ENCODE data around the gene BIN2. TPM values are rescaled to one million over a fixed set of nuclear protein-coding genes. Genes with fewer than 3 reads are reported as not detected.

BIN2 gene
- total and polyA plus RNA-seq, 2 of the 13 experiments (the other 11 are each of a cell fraction or from before 2014, with no cell fraction given) = not detected

- TF ChIP-seq HNF1A (IDR thresholded peaks at IDR 0.05; ENCODE audit: low read depth) (no peak), HNF1A (CRISPR knock-in tag; IDR thresholded peaks at IDR 0.05; ENCODE audit: borderline replicate concordance) (no peak), MZF1 (CRISPR knock-in tag; IDR thresholded peaks at IDR 0.05; ENCODE audit: borderline replicate concordance) (no peak), ZNF770 (CRISPR knock-in tag; IDR thresholded peaks at IDR 0.05) (no peak), TFDP1 (CRISPR knock-in tag; IDR thresholded peaks at IDR 0.05; ENCODE audit: borderline replicate concordance) (peak; percentile 42; the same call in 1 of the 2 replicates), ZNF619 (CRISPR knock-in tag; IDR thresholded peaks at IDR 0.05) (no peak), E2F5 (CRISPR knock-in tag; conservative IDR thresholded peaks at IDR 0.05) (no peak), ZNF362 (CRISPR knock-in tag; IDR thresholded peaks at IDR 0.05; ENCODE audit: borderline replicate concordance) (no peak), ZNF563 (CRISPR knock-in tag; IDR thresholded peaks at IDR 0.05) (peak; percentile 43; the same call in 1 of the 2 replicates), ZNF256 (CRISPR knock-in tag; conservative IDR thresholded peaks at IDR 0.05) (no peak), NPAS2 (CRISPR knock-in tag; IDR thresholded peaks at IDR 0.05; ENCODE audit: borderline replicate concordance) (no peak), JDP2 (CRISPR knock-in tag; IDR thresholded peaks at IDR 0.05; ENCODE audit: borderline replicate concordance) (no peak), ZNF160 (CRISPR knock-in tag; IDR thresholded peaks at IDR 0.05) (no peak), BRF2 (CRISPR knock-in tag; IDR thresholded peaks at IDR 0.05) (no peak), HDAC1 (CRISPR knock-in tag; IDR thresholded peaks at IDR 0.05) (no peak), GLI4 (CRISPR knock-in tag; IDR thresholded peaks at IDR 0.05; ENCODE audit: borderline replicate concordance) (no peak), U2AF1 (optimal IDR thresholded peaks at IDR 0.05; ENCODE audit: low read depth, low read length) (no peak), IKZF1 (IDR thresholded peaks at IDR 0.05) (no peak)
Measured at GRCh38 chr12:51269174-51270066, 54.6 kb downstream of the BIN2 start (continued).

All from HepG2 (cell line).